ENCODE results near the gene PAX5.

Gene PAX5

DNA sequence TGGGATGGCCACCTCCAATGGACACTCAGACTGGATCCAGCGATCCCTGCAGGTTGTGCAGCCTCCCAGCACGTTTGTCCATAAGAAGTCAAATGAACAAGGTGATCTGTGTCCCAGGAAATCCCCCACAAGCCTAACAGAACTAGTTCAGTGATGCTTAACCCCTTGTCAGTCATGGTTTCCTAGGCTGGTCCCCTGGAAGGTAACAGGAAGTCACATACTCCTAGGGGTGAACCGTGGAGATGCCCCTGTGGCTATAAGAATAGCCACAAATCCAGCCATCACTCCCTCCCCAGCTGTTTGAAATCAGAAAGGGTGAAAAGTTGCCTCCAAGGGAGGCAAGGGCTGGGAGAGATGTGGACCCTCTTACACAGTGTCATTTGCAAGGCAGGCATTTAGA, 22.5 kb downstream of the PAX5 start:
- no peak for DNase-seq

DNA sequence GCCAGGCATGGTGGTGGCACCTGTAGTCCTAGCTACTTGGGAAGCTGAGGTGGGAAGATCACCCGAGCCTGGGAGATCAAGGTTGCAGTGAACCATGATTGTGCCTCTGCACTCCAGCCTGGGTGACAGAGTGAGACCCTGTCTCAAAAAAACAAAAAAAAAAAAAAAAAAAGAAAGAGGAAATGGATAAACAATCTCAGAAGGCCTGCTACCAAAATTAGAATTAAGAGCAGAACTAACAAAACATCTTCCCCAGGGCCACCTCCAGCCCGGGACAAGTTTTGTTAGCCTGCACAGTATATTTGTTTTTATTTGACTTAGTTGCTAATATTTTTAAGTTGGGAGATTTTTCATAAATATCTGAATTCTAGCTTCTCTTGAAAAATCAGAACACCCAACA, 23.1 kb downstream of the PAX5 start:
- no peak for DNase-seq

DNA sequence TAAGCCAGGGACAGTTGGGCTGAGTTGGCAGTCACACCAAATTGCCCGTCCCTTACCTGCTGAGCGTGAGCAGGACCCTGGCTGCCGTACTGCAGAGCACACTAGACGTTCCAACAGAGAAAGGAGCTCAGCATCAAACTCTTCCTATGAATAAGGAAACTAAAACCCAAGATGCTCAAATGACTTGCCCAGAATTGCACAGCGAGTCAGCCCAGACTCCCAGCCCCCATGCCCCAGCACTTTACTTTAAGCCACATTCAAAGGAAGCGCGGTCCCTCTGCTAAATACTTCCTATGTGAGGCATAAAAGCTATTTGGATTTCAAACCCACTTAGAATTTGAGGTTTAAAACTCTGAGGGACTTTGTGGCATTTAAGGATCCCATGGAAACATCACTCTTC, 23.9 kb downstream of the PAX5 start:
- DNase-seq, result no peak

DNA sequence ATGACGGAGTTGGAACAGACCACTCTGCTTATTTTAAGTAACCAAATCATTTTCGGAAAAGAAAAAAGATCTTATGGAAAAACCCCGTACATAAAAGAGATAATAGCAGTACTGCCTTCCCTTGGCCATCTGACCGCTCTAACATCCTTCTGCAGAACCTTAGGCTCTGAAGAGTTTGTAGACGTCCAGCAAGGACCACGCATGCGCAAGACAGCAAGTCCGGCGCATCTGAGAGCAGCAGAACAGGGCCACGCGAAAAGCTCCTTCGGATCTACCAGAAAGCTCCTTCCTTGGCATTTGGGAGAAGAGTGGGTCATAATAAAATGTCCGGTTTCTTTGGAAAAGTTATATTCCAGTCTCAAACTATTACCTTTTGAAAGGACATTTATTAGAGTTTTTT, 26.8 kb downstream of the PAX5 start:
- no peak for DNase-seq

DNA sequence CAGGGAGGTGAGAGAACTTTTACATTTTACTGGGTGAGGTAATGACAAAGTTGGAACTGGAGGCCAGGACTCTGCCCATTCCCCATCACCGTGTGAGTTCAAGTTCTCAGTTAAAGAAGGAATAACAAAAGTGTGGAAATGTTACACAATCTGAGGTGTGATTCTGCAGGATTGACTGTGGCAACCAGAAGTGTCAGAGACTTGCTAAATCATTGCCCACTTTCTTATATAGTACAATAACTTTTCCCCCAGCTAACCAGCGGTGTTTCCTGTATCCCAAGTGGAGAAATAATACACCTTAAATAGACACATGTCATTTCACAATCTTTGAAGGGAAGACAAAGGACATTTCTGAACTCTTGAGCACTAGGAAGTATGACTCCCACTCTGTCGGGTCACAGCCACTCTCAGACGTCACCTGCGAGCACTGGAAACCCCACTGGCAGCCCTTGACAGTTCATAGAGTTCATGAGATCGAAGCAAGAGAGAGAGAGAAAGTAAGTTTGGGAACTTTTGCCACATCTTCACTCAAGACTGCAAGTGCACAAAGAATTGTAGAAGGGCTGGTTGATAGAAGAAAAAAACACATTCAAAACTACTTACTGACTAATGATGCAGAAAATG, 28.4 kb downstream of the PAX5 start:
- no peak for DNase-seq

DNA sequence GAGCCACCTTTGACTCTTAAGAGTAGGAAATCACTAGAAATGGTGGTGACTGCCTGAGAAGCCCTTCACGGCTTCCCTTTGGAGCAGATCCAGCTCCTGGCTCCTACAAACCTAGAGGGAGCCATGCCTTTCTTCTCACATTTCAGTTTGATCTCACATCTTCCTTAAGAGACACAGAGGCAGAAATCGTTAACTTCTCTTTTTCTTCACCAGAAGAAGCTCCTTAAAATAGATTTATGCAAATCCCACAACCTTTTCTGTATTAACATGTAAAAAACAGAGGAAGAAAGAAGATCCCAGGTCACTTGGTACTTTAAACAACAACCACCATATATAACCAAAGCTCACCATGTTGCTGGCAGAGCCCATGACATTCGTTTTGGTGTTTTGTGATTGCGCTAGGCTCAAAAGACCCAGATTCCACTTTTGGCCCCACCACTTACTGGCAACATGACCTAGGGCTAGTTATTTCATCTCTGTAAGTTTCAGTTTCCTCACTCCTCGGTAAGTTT, 29.6 kb downstream of the PAX5 start:
- DNase-seq, result no peak

DNA sequence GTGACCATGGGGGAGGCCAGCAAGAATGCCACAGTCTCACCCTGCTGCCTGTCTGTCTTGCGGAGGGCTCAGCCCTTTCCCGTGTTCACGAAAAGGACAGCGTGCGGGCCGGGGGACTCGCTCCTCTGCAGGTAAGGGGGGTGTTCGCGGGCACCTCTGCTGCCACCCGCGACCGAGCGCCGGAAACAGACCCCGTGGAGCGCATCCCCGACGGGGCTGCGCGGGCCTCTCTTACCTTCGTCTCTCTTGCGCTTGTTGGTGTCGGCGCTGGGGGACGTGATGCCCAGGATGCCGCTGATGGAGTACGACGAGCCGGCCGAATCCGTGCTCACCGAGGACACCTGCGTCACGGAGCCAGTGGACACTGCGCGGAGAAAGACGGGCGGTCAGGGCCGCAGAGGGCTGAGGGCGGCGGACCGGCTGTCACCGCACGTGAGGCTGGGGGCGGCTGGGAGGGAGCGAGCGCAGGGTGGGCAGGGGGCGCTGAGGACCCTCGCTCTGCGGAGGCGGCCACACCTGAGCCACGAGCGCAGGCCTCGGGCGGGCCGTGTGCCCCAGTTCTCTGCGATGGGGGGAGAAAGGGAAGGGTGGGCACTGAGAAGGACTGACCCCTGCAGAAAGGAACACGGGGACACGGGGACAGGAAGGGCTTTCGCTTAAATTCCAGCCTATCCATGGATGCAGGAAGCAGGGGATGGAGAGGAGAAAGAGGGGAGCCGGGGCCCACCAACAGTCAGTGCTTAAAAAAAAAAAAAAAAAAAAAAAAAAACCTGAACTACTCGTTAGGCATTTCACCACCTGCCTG, 31.5 kb downstream of the PAX5 start:
- no peak for DNase-seq

DNA sequence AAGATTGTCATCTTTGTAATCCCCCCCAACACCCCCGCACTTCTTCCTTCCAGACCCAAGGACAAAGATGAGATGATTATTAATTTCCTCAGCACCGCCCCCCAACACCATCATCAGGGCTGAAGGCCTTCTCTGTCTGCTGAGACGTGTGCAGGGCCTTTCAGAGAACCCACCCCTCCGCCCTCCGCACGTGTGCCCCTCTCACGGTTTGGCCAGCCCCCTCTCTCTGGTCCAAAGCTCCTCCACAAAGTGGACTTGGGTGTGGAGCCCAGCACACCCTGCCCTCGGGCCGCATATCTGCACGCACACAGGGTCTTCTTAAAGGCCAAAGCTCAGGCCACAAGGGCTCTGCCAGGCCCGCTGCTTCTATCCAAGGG, 32.0 kb downstream of the PAX5 start:
- no peak for DNase-seq

DNA sequence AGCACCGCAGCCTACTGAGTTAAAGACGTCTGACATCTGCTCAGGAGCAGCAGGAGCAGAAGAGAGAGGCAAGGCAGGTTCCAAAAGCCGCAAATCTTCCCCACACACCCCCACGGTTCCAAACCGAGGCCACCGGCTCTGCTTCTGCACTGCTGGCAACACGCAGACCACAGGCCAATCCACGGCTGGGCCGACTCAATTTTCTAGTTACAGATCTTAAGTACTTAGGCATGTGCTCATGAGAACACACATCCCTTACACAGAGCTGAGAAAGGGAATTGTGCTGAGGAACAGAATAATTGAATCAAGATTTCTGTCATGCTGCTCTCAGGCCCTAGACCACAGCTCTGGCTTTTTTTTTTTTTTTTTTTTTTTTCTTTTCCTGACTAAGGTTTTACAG, 32.6 kb downstream of the PAX5 start:
- no peak for DNase-seq

DNA sequence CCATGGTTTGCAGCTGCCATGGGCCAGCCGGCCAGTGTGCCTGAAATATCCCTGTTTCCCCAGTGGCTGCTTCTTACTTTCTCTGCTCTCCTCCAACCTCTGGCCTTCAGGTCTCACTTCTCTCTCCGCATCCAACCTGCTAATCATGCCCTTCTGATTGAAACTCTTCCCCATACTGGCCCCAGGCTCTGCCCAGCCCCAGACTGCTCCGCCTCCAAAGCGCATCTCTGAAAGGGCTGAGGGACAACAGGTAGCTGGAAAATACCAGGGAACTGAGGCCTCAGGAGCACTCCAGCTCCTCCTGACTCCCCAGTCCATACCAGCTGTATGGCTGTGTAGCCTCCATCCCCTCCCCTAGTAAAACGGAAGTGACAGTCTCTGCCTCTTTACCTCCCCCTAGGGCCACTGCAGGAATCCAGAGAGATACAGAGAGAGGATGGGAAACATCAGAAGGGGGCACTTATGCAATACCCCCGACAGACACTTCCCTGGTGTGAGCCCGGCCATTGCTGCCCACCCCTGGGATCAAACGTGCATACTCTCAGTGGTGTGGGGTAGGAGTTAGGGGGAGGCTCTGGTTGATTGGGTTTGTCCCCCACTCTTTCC, 34.2 kb downstream of the PAX5 start:
- no peak for DNase-seq

DNA sequence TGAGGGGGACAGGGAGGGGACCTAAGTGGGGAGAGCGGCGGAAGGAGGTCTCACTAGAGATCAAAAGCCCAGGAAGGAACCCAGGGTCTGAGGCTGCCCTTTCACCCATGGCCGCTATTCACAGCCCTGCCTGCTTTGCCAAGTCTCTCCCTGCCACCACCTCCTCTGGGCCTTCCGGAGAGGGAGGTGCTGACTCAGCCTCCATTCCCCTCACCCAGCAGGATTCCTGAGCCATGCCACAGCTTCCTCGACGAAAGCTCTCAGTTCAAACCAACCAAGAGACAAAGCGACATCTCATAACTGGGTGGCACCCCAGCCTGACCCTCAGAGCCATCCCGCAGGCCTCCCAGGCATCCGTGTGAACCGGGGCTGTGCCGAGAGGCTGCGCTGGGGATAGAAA, 36.7 kb downstream of the PAX5 start:
- no peak for DNase-seq

DNA sequence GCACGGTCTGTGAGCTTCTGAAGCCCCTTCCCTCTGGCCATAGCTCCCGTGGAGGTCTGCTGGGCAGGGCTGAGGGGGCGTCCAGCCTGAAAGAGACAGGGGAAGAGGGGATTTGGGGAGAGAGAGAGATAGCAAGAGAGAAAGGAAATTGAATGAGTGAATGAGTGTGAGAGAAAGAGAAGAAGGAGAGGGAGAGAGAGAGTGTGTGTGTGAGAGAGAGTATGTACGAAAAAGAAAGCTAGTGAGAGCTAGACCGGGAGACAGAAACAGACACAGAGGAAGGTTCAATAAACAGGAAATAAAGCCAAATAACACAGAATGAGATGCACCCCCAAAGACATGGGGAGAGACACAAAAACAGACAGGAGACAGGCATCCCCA, 37.4 kb downstream of the PAX5 start:
- DNase-seq, result no peak

DNA sequence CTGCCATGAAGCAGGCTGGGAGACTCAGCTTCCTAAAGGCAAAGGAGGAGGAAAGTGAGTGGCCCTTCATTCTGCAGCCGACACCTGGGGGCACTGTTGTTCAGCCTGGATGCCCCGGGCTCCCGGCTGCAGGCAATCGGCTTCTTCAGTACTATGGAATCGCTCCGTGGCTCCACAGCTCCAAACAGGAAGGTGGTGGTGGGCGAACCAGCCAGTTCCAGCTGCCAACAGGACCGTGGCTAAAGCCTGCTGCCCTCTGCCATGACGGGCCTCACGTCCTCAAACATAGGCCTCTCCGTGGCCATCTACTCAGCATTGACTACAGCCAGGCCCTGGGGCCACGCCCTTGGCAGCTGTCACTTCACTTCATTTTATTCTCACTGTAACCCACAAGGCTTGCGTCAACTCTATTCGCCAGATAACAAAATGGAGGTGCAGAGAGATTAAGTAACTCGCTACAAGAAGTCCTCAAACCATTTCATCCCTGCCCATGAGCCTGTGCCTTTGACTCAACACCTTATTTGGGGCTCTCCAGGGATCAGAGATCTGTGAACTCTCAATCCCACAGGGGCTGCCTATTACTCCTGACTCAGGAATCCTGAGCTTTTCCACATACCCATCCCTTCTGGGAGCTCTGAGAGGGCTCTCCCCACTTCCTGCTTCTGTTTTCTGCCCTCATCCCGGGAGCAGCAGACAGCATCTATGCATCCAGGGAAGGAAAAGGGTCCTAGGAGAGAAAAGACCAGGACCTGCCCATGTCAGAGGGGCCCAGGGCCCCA, 38.0 kb downstream of the PAX5 start:
- peak; percentile 53 to 65 for DNase-seq

DNA sequence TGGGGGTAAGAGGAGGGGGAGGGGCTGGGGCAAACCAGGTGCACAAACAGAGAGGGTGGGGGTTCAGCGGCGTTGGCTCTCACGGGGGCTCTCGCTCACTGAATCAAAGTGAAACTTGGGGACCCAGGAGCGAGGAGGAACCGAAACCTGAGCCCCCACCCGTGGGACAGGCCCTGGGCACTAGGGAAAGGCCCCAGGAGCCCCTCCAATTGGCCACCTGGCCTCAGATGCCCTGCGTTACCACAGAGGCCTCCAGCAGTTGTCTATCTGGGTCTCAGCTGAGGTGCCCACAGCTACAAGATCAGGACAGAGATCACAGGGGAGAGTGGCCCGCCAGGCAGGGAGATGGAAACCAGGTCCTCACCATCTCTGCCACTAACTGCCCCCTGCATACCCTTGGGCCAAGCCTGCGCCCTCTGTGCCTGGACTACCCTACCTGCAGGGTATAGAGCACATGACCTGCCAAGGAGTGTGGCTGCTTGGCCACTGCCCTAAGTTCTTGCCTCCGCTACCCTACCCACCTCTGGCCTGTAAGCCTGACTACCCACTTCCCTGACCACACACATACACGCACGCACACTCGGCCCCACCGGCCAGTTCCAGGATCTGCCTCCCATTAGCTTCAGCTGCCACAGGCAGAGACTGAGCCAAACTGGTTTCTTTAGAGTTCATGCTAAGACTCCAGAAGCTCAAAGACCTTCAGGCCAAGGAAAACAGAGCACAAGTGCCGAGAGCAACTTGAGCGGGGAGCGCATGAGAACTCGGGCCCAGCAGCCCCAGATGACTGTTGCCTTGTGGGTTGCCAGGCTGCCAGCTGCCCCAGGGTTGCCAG, 39.9 kb downstream of the PAX5 start:
- no peak for DNase-seq

DNA sequence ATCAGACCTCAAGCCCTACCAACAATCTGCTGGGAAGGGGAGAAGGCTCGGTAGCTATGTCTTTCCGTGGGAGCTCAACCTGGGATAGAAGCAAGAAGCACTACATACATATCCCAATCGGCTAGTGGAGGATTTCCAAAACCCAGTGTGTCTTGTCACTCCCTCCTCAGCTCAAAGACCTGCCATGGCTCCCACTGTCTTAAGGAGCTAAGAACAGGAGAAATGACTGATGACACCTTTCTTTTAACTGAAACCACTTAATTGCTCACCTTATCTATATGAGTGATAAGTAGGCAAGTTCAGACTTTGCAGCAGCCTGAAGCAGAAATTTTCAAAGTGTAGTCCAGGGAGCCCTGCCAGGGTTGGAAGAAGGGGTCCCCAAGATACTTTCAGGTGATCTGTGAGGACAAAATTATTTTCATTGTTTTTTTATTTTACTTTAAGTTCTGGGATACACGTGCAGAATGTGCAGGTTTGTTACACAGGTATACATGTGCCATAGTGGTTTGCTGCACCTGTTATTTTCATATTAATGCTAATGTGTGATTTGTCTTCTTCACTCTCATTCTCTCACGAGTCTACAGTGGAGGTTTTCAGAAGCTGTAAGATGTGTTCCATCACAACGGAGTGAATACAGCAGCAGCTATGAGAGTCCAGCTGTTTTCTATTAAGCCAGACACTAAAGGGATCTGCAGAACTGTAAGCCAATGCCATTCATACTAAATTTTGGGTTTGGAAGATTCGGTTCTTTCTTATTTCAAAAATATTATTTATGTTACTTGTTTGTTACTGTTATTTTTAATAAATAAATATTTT, 41.4 kb downstream of the PAX5 start:
- no peak for DNase-seq

DNA sequence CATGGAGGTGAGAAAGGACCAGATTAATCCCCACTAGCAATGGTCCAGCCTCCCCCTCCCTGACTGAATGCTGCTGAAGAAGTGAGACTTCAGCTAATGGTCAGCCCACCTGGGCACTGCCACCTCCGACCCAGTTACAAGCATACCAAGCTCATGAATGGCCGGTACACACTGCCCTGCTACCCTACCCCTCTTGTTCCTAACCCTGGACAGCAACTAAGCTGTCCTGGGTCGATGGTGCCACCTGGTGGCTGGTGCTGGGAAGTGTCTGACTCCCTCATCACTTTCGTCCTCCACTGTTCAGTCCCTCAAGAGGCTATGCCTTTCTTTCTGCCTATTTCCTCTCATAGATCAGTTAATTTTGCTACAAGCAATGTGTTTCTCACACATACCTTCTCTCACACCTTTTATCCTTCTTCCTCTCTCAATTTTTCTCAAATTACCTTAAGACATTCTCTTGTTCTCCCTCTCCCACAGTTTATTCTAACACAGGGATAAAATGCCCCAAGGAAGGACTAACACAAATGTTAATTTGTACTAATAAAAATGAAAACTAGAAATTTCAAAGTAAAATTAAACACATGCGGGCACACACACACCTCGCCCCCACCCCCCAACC, 42.4 kb downstream of the PAX5 start:
- peak; percentile 19 to 44 for DNase-seq

DNA sequence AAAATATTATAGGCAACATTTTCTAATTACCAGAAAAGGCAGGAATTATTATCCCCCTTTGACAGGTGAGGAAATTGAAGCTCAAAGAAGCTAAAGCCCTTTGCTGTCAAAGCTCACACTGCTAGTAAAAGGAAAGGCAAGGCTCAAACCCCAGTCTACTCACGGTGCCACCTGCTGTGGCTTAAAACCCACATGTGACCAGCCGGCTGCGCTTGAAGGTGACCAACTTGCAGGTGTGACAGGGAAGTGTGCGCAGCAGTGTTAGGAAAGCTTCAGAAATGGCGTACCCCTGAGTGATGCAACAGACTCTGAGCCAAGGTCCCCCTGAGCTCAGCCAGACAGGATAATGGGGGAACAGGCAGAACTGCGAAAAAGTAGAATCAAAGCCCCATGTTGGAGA, 45.2 kb downstream of the PAX5 start:
- DNase-seq, result no peak

DNA sequence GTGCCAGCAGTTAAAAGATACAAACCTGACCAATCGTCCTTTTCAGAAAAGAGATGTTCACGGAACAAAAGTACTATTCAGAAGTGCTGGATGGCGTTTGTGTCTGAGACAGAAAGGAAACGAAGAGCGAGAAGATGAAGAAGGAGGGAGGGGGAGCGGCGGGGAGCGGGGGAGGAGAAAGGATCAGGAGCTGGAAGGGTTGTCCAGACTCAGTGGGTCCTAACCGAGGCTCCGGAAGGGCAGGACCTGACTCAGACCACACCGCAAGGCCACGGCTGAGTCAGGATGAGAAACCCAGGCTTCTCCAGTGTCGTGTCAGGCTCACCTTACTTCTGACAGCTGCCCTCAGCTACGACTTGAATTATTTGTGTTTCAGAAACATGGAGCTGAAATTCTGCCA, 46.2 kb downstream of the PAX5 start:
- DNase-seq, result no peak

DNA sequence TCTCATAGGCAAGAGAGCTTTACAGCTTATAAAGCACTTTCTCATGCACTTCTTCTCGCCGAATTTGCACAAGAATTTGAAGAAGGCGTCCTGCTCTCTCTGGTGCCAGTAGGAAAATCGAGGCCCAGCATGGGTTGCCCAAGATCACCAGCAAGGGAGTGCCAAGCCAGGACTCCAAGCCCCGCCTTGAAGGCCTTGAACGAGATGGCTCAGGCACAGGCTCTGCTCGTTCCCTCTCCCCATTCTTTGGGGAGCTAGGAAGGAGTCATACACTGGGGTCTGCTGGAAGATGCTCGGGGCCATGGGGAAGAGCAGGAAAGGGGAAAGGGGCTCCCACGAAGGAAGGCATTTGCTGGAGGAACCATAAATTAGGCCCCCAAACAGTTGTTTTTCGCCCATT, 46.7 kb downstream of the PAX5 start:
- DNase-seq, result no peak

DNA sequence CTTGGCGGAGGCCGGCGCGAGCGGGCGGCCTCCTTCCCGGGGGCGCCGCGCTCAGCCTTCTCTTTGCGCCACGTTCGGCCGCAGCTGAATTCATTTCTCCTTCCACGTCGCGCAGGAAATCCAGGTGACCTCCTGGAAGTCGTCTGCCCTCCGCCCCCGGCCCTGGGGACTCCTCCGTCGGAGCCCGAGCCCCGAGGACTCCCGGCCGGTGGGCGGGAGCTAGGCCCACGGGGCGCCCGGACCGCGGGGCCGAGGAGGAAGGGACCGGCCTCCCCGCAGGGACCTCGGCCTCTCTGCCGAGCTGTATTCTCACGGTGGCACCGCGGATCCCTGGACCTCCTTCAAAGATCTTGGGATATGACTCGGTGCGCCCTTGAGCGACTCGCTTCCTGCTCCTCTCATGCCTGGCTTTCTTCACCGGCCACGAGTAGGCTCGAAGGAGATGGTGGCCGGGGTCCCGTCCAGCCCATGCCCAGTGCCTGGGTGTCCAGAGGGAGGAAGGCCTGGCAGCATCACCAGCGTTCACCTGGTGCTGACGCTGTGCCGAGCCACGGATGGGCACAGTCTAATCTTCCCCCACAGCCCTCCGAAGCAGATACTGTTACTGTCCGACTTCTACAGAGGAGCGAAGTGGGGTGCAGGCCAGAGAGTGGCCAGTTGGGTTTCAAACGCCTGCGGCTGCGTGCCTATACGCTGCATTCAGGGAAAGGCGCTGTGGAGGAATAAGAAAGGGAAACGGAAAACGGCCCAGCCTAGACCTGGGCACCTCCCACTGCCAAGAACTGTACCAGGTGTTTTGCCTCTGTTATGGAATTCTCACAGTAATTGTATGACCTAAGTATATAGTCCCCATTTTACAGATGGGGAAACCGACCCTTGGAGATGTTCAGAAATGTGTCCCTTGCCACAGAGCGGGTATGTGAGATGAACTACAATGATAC, 47.3 kb downstream of the PAX5 start:
- DNase-seq, result no peak

Measured in AML-193 (cell line).